HG03045 (cell line): Measurements from ENCODE around the gene KSR1.
A peak's percentile ranks its signal among the peaks of the same experiment; 100 is the strongest.

Experiments used
- ATAC-seq: cut with Tn5 transposase; IDR thresholded peaks from one replicate; pipeline ENCODE4 v1.9.1; 2021; ENCODE audit warnings: mild to moderate bottlenecking, moderate library complexity; ENCODE audit not compliant: unreplicated experiment

KSR1 gene

DNA sequence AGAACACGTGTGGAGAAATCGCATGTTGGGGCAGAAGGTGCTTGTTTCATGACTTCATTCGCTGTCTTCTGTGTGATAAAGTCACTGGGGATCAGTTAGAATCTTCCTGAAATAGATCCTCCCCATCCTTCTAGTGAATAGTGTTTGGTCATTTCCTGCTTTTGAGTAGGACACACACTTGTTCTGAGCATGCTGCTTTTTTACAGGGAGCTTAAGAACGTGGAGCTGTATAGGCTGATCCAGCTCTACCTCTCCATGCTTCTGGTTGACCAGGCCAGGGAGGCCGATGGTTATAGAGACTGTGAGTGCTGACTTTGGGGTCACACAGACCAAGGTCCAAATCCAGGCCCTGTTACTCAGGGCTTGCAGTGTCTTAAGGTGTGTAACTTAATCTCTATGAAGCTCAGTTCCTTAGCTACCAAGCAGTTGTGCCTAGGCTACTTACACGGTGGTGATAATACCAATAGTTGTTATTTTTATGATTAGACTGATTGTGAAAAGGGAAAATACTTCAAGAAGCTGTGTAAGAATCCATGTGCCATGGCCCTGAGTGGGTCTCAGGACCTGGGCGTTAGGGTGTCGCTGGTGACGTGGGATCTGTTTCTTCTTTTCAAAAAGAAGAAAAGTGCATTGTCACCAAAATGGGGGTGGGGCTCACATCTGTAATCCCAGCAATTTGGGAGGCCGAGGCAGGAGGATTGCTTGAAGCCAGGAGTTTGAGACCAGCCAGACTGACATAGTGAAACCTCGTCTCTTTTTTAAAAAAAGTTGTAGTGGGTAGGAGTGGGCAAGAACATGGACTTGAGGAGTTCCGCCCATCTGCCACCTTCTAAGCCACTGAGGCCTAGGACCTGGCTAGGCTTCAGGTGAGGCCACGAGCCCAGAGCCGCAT is 110.7 kb downstream of the KSR1 start:
- no peak for ATAC-seq

DNA sequence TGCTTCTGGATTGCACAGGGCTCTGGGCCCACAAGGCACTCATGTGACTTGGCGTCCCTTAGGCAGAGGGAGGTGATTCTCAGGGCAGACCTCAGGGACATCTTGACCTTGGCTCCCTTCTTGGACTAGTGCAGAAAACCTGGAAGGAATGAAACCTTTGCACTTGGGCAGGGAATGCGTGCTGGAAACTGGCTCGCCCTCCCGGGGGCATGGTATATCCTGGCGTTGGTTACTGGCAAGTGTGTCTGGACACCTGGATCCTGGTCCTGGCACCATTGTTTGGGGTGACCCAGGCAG is 111.3 kb downstream of the KSR1 start:
- no peak for ATAC-seq

DNA sequence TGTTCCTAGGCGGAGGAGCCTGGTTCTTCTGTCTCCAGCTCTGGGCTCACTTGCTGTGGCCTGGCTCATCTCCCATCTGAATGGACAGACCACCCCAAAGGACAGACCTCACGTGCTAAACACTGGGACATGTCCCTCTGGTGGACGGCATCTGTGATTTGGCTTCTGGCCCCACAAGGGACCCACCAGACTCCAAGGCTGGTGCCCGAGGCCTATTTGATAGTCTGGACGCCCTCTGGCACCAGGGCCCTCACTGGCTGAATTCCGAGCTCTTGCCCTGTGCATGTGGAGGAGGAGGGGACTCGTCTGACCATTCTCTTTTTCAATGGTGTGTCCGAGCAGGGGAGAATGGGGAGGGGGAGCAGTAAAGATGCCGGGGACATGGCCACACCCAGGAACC is 112.0 kb downstream of the KSR1 start:
- ATAC-seq = no peak

DNA sequence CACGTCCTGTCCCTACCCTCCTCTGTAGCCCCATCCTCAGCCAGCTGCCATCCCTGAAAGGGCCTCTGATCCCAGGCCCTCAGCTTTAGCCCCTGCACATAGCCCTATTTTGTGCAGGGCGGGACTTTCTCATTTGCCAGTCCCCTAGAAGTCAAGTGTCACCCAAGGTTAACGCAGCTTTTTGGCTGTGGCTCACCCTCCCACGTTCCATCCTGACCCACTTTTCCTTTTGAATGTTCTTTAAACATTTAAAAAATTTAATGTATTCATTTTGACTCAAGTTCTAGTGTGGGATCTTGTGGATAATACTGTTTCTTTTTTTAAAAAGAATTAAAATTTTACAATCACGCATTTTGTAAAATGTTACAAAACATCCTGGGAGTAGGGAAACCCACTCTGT is 112.6 kb downstream of the KSR1 start:
- ATAC-seq = no peak

DNA sequence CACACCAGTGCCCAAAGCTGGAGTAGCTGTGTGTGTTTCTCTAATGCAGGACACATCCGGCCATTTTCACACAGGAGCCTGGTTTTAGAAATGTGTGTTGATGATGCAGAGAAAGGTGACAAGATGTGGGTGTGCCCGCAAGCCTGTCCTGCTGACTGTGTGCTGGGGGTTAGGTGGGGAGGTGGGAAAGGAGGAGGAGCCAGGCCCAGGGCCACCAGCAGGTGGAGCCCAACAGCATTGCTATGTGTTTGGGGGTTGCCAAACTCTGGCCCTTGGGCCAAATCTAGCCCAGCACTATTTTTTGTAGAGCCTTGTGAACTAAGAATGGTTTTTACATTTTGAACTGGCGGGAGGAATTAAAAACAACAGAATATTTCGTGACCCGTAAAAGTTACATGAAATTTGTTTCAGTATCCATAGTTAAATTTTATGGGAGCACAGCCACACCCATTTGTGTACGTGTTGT is 113.0 kb downstream of the KSR1 start:
- no peak for ATAC-seq

DNA sequence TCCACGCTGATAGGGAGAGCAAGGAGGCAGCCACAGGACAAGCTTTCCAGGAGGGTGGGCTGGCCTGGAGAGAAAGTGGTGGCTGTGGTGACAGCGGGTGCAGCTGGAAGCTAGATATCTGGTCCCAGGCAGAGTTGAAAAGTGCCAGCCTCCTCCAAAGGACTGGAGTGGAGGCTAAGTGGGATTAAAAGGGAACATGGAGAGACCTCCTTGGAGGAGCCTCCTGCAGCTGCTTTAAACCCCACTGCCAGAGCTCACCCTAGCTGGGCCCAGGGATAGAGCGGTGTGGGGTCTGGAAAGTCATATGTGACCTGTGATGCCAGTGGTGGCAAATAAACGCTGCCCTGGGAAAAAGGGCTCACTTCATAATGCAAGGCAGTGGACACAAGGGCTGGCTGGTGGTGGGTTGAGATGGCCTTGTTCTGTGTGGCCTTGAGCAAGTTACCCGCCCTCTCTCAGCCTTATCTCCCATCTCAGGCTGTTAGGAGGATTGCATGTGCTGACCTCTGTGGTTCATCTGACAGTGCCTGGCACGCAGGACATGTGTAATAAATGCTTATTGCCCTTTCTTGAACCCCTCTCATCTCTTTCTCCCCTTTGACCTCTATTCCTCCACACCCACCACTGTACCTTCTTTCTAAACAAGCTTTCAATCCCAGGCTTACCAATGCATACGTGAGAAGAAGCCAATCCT is 113.8 kb downstream of the KSR1 start:
- ATAC-seq = no peak

DNA sequence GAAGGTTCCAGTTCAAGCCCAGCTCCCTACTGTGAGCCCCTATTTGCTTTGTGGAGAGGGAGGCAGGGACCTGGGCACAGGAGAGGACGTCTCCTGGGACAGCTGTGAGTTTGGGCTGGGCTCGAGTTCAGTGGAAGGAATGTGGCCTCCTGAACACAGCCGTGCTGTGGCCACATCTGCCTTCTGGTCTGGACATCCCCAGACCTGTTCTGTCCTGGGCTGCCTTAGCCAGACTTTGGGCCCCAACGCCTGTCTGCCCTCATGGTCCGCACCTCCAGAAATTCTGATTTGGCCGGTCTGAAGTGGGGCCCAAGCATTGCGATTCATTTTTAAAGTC is 114.3 kb downstream of the KSR1 start:
- ATAC-seq = no peak

DNA sequence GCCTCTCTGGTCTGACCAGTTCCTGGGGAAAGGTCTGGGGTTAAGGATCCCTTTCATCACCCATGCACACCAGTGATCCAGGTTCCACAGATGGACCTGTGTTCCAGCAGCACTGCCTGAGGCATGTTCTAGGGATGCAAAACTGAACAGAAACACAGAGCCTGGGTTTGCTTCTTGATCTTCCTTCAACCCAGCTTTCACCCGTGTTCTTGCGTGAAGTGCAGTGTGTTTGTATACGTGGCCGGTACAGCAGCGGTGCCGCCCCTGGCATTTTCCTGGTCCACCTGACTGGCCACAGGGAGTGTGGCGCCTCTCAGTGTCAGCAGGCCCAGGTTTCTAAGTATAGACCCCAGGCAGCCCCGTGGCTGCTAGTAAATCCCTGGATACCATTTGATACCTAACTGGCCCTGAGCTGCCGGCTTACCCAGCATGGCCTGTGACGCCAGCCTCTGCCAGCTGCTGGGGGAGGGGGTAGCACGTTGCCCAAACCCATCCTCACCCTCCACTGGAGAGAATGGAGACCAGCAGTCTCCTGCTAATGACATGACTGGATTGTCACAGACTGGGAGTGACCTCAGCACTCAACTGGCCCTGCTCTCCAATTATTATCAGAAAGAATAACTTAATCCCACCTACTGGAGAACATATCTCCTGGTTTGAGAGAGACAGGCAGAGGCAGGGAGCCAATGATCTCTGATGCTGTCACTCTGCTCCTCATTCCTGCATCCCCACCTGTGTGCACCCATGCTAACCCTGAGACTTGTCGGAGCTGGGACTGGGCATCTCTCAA is 115.5 kb downstream of the KSR1 start:
- ATAC-seq = no peak

DNA sequence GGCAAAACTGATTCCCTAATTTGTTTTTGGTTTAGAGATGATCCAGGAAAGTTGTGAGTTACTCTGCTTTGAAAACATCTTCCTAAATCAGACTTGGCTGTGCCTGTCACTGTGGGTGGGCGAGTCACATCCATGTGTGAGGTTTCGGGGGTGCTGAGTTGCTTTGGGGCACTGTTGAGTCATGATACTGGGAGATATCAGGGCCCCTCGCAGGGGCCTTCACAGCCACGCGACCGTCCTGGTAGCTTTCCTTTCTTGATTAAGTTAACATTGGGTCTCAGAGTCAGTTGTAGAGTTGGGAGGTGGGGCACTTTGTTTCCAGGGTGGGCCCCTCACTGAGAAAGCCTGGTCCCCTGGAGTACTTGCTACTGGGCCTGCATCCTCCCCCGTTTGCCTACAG is 116.4 kb downstream of the KSR1 start:
- no peak for ATAC-seq

DNA sequence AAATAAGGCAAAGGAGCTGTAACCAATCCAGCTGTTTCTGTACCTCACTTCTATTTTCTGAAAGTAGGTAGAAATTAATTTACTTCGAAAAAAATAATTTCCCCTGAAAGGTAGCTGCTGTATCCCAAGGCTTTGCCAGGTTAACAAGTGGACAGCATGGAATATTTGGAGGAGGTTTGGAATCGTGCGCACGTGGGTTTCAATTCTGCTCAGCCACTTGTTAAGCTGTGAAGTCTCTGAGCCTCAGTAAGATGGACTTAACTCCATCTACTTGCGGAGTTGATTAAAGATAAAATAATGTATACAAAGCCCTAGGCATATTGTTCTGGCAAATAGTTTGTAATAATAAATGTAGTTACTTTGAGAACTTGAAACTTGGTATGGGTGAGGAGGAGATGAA is 117.3 kb downstream of the KSR1 start:
- ATAC-seq = no peak

DNA sequence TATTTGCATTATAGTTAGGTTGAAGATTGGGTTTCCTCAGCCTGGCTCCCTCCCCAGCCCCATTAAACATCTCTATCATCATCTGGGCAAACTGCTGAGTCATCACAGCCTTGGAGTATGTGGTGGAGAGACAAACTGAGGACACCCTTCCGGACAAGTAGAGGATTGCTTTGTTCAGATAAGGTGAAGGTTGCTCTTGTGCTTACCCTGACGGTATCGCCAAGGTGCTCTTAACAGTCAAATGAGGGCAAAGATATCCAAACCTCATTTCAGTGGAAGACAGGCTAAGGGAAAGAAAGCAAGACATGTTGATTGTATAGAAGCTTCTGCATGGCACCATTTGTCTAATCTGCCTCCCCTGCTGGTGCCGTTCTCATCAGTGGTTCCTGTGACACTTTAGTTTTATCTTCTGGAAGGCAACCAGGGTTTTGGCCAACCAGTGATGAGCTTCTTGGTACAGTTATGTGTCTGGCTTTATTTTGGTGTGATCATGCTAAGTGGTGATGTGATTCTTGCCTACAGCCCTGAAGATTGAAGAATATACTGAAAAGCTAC is 117.8 kb downstream of the KSR1 start:
- ATAC-seq = no peak

DNA sequence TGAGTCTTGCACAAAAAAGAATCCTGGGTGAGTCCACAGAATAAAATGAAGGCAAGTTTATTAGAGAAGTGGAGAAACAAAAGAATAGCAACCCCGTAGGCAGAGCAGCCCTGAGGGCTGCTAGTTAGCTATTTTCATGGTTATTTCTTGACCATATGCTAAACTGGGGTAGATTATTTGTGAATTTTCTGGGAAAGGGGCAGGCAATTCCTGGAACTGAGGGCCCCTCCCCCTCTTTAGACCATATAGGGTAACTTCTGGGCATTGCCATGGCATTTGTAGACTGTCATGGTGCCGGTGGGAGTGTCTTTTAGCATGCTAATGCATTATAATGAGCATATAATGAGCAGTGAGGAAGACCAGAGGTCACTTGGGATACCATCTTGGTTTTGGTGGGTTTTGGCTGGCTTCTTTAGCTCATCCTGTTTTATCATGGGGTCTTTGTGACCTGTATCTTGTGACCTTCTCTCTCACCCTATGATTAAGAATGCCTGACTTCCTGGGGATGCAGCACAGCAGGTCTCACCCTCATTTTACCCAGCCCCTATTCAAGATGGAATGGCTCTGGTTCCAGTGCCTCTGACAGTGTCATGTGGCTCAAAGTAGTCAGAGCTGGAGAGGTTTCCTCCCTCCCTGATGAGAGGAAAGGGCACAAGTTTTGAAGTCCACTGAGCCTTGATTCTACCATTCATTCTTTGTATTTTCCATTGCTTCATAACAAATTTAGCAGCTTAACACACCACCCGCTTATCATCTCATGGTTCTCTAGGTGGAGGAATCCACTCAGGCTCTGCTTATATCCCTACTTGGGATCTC is 119.1 kb downstream of the KSR1 start:
- ATAC-seq = no peak

DNA sequence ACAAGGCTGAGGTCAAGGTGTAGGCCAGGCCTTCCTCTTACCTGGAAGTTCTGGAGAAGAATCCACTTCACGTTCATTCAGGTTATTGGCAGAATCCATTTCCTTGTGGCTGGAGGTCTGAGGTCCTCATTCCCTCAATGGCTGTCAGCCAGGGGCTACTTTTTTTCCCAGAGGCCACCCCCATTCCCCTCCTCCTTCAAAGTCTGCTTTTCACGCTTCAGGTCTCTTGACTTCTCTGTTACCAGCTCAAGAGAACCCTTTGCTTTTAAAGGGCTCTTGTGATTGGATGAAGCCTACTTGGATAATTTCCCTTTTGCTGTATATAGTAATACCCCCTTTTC is 119.6 kb downstream of the KSR1 start:
- no peak for ATAC-seq

DNA sequence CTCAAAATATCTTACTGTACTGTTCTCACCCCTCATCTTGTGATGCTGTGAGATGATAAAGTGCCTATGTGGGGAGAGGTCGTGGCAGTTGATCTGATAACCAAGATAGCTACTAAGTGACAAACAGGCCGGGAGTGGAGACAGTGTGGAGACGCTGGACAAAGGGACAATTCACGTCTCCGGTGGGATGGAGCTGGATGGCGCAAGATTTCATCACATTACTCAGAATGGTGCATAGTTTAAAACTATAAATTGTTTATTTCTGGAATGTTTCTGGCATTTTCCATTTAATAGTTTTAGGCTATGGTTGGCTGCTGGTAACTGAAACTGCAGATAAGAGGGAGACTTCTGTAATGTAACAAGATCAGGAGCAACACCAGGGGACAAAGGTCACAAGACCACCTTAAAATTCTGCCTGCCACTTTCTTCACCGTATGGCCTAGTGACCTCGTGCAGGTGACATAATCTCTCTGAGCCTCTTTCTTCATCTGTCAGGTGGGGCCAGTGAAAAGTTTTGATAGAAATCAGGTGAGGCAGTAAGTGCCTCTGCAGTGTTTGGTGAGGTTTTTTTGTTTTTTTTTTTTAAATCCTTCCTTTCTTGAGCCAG is 120.3 kb downstream of the KSR1 start:
- no peak for ATAC-seq

DNA sequence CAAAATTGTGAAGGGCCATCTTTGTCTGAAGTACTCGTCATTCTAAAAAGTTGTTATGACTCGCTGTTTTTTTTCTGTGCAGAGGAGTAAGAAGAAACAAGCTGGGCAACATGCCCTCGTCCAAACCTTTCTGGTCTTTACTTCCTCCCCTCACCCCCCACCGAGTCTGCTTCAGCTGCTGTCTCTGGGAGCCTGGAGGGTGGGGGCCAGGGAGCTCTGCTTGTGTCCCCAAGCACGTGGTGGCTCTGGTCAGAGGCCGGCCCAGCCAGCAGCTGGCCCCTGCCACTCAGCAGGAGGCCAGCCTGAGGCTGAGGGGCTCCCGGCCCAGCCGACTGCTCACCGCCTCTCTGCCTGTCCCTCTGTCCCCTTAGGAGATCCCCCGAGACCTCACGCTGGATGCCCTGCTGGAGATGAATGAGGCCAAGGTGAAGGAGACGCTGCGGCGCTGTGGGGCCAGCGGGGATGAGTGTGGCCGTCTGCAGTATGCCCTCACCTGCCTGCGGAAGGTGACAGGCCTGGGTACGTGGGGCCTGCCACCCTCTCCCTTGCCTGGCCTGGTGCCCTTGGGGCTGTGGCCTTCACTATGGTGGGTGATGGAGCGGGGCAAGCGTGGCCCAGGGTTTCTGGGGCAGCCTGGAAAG is 121.0 kb downstream of the KSR1 start:
- ATAC-seq = no peak

DNA sequence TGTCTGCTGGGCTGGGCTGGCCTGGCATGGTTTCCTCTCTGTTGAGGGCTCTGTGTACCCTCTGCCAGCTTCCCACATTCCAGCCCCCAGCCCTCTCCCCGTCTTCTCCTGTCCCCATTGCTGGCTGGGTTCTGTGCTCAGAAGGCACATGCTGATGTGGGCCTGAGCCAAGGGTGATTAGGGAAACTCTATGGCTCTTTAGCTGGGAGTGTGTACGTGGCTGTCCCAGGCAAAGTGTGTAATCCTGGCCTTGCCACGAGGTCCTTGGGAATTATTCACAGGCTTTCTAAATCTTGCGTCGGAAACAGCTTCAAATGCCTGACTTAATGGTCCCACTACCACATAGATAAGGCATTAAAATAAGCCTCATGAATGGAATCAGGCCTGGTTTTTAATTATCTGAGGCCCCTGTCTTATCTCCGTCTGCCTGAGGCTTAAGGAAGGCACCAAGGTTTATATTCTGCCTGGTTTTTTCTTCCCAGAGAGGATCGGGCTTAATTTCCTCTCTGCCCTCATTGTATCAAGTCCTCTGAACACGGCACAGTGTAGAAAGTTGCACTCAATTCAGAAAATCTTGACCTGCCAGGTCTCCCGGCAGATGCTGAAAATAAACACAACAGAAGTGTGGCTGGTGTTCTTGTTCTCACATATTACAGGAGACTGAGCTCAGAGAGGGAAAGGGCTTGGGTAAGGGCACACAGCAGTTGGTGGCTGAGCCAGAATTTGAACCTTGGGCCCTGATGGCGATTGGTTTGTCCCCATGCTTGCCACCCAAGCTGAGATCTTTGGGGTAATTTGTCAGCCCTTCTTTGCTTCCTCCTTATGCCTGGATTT is 121.9 kb downstream of the KSR1 start:
- ATAC-seq = no peak

DNA sequence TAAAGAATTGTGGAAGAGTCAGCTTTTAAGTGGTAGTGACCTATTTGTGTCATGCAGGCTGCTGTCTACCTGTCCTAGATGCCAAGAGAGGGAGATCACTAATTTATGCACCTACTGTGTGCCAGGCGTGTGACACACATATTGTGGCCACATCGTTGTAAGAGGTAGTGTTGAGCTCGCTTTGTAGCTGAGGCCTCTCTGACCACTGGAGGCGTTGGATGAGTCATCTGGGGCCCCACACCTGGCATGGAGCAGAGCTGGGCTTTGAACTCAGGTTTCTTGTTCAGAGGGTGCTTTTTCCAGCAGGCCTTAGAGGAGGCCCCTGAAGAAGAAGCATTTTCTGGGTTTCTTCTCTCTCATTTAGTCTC is 122.5 kb downstream of the KSR1 start:
- peak; percentile 76 for ATAC-seq

DNA sequence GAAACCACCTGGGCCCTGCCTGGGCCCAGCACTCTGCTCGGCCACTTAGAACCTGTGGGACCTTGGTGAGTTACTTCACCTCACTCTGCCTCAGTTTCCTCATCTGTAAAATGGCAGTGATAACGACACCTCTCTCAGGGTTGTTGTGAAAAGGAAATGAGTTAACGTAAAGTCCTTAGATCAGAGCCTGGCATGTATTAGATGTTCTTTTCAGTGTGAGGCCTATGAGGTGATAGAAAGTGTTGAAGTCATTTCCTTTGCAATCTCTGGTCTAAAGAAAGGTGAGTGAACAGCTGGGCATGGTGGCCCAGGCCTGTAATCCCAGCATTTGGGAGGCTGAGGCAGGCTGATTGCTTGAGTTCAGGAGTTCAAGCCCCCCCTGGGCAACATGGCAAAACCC is 123.1 kb downstream of the KSR1 start:
- no peak for ATAC-seq

DNA sequence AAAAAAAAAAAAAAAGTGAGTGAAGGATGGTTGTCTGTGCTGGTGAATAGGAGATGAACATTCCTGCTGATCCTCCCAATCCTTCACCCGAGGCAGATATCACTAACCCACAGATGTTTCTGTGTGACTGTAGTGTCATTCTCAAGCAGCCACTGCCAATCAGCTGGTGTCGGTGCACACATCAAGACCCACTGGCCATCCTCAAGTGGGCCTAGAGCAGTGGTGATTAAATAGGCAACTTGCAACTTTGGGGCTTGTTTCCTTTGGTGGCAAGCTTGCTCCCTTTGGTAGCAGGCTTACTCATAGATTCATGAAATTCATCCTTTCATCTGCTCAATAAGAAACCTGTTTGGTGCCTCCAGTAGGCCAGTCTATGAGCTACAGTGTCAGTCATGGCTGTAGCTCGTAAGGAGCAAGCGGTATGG is 123.7 kb downstream of the KSR1 start:
- ATAC-seq = no peak
